ENCODE data around the gene GHR. TPM values are rescaled to one million over a fixed set of nuclear protein-coding genes. Genes with fewer than 3 reads are reported as not detected.

GHR gene
- polyA plus RNA-seq, 1 donor from 2014 or later = 0.31 TPM

DNA sequence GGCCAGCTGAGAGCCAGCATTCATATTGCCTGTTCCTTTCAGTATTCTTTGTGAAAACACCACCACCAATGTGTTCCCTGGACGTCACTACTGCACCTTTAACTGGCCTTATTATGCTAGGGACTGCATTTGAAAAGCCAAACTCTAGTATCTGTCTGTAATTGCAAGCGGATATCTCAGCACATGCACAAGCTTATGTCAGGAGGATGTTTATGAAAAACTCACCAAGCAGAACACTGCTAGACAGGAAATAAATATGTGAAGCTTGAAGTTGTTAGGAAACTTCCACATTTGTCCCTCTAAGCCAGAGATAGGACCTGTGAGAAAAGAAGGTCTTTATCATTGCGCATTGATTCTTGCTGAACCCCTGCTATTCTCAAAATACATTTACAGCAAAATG, 198.0 kb downstream of the GHR start:
- Histone ChIP-seq H3K27ac (ENCODE audit: low read length) (no peak overlapping the region), H2AFZ (ENCODE audit: low read depth, low read length) (no peak overlapping the region)

DNA sequence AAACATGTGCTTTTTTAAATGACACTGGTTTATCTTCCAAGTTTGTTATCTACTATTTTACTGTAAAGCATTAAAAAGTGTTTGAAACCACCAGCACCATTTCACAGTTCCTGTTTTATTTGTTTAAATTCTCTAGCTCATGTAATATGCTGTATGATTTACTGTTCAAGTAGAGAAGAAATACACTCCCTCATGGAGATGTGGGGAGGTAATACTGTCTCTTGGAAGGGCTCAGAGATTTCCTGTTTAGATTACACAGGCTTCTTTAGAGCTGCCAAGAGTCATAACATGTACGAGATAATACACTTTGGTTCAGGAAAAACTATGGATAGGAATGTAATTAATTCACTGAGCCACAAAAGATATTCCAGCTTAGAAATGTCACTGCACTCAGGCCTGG, 198.4 kb downstream of the GHR start:
- Histone ChIP-seq H3K9ac (ENCODE audit: low read length) (no peak overlapping the region), H3K4me3 (ENCODE audit: low read length) (no peak overlapping the region), H4K20me1 (ENCODE audit: insufficient read depth) (no peaks in the 10 kb centered on the region), H3K4me2 (ENCODE audit: low read length) (no peak overlapping the region), H3K9me2 (ENCODE audit: insufficient read depth, low read length) (no peaks in the 10 kb centered on the region), H3K27me3 (ENCODE audit: insufficient read depth, low read depth, low read length) (no peaks in the 10 kb centered on the region), H3K36me3 (ENCODE audit: insufficient read depth, low read length) (no peaks in the 10 kb centered on the region), H2AFZ (ENCODE audit: low read depth, low read length) (no peak overlapping the region), H3K79me2 (replicated peaks; ENCODE audit: insufficient read depth, low read length) (no peaks in the 10 kb centered on the region), H3F3A (ENCODE audit: insufficient read depth, low read length, poor library complexity, severe bottlenecking) (no peaks in the 10 kb centered on the region), H3K9me3 (ENCODE audit: low read length) (no peaks in the 10 kb centered on the region), H3K27ac (ENCODE audit: low read length) (no peak overlapping the region)
- no peak for TF ChIP-seq EP300 (conservative IDR thresholded peaks at IDR 0.05; ENCODE audit: poor library complexity, severe bottlenecking)
- no peak for TF ChIP-seq EZH2 (IDR thresholded peaks at IDR 0.05; ENCODE audit: borderline replicate concordance, insufficient read depth, low read length, poor library complexity, severe bottlenecking)
- TF ChIP-seq RAD21 (conservative IDR thresholded peaks at IDR 0.05) = no peak
- TF ChIP-seq MXI1 (conservative IDR thresholded peaks at IDR 0.05; ENCODE audit: poor library complexity, severe bottlenecking) = no peak
- TF ChIP-seq, protein P1, sequence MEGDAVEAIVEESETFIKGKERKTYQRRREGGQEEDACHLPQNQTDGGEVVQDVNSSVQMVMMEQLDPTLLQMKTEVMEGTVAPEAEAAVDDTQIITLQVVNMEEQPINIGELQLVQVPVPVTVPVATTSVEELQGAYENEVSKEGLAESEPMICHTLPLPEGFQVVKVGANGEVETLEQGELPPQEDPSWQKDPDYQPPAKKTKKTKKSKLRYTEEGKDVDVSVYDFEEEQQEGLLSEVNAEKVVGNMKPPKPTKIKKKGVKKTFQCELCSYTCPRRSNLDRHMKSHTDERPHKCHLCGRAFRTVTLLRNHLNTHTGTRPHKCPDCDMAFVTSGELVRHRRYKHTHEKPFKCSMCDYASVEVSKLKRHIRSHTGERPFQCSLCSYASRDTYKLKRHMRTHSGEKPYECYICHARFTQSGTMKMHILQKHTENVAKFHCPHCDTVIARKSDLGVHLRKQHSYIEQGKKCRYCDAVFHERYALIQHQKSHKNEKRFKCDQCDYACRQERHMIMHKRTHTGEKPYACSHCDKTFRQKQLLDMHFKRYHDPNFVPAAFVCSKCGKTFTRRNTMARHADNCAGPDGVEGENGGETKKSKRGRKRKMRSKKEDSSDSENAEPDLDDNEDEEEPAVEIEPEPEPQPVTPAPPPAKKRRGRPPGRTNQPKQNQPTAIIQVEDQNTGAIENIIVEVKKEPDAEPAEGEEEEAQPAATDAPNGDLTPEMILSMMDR (IDR thresholded peaks at IDR 0.05; ENCODE audit: poor library complexity, severe bottlenecking) = no peak
- TF ChIP-seq TAF1 (IDR thresholded peaks at IDR 0.05; ENCODE audit: low read depth) = no peak
- no peak for TF ChIP-seq POLR2AphosphoS5 (IDR thresholded peaks at IDR 0.05)
- TF ChIP-seq, protein P2, sequence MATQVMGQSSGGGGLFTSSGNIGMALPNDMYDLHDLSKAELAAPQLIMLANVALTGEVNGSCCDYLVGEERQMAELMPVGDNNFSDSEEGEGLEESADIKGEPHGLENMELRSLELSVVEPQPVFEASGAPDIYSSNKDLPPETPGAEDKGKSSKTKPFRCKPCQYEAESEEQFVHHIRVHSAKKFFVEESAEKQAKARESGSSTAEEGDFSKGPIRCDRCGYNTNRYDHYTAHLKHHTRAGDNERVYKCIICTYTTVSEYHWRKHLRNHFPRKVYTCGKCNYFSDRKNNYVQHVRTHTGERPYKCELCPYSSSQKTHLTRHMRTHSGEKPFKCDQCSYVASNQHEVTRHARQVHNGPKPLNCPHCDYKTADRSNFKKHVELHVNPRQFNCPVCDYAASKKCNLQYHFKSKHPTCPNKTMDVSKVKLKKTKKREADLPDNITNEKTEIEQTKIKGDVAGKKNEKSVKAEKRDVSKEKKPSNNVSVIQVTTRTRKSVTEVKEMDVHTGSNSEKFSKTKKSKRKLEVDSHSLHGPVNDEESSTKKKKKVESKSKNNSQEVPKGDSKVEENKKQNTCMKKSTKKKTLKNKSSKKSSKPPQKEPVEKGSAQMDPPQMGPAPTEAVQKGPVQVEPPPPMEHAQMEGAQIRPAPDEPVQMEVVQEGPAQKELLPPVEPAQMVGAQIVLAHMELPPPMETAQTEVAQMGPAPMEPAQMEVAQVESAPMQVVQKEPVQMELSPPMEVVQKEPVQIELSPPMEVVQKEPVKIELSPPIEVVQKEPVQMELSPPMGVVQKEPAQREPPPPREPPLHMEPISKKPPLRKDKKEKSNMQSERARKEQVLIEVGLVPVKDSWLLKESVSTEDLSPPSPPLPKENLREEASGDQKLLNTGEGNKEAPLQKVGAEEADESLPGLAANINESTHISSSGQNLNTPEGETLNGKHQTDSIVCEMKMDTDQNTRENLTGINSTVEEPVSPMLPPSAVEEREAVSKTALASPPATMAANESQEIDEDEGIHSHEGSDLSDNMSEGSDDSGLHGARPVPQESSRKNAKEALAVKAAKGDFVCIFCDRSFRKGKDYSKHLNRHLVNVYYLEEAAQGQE (IDR thresholded peaks at IDR 0.05; ENCODE audit: borderline replicate concordance) = no peak
- TF ChIP-seq SMC3 (conservative IDR thresholded peaks at IDR 0.05; ENCODE audit: poor library complexity) = no peak

More for the DNA sequence above, 198.0 kb downstream of the GHR start:
- no peaks in the 10 kb centered on the region for H4K20me1 ChIP-seq (ENCODE audit: insufficient read depth)
- no peaks in the 10 kb centered on the region for H3K27me3 ChIP-seq (ENCODE audit: insufficient read depth, low read depth, low read length)
- no peaks in the 10 kb centered on the region for H3K9me2 ChIP-seq (ENCODE audit: insufficient read depth, low read length)
- H3K36me3 ChIP-seq (ENCODE audit: insufficient read depth, low read length) = no peaks in the 10 kb centered on the region
- no peaks in the 10 kb centered on the region for H3K79me2 ChIP-seq (replicated peaks; ENCODE audit: insufficient read depth, low read length)
- no peak overlapping the region for H3K9ac ChIP-seq (ENCODE audit: low read length)
- no peaks in the 10 kb centered on the region for H3K9me3 ChIP-seq (ENCODE audit: low read length)
- H3K4me2 ChIP-seq (ENCODE audit: low read length) = no peak overlapping the region
- TF ChIP-seq MXI1 (conservative IDR thresholded peaks at IDR 0.05; ENCODE audit: poor library complexity, severe bottlenecking) (no peak), EP300 (conservative IDR thresholded peaks at IDR 0.05; ENCODE audit: poor library complexity, severe bottlenecking) (no peak), POLR2AphosphoS5 (IDR thresholded peaks at IDR 0.05) (no peak), RAD21 (conservative IDR thresholded peaks at IDR 0.05) (no peak), TAF1 (IDR thresholded peaks at IDR 0.05; ENCODE audit: low read depth) (no peak), SMC3 (conservative IDR thresholded peaks at IDR 0.05; ENCODE audit: poor library complexity) (no peak), EZH2 (IDR thresholded peaks at IDR 0.05; ENCODE audit: borderline replicate concordance, insufficient read depth, low read length, poor library complexity, severe bottlenecking) (no peak)
- TF ChIP-seq, protein P2 (IDR thresholded peaks at IDR 0.05; ENCODE audit: borderline replicate concordance) = no peak
- TF ChIP-seq, protein P1 (IDR thresholded peaks at IDR 0.05; ENCODE audit: poor library complexity, severe bottlenecking) = no peak
- H3K4me3 ChIP-seq (ENCODE audit: low read length) = no peak overlapping the region
- no peaks in the 10 kb centered on the region for H3F3A ChIP-seq (ENCODE audit: insufficient read depth, low read length, poor library complexity, severe bottlenecking)

All from neural cell (in vitro differentiated cells).